GM18505 (cell line): ENCODE results near the gene PSMG4.

Source experiments
- ATAC-seq: cut with Tn5 transposase; IDR thresholded peaks from one replicate; pipeline ENCODE4 v1.9.1; 2021; ENCODE audit not compliant: unreplicated experiment
- POLR2A ChIP-seq: IDR thresholded peaks from 4 replicates; pipeline ENCODE4 v1.6.1; 2011; ENCODE audit warnings: borderline replicate concordance; ENCODE audit not compliant: insufficient read depth, insufficient read length; ENCODE audit errors: extremely low read depth

The PSMG4 gene, protein sequence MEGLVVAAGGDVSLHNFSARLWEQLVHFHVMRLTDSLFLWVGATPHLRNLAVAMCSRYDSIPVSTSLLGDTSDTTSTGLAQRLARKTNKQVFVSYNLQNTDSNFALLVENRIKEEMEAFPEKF

DNA sequence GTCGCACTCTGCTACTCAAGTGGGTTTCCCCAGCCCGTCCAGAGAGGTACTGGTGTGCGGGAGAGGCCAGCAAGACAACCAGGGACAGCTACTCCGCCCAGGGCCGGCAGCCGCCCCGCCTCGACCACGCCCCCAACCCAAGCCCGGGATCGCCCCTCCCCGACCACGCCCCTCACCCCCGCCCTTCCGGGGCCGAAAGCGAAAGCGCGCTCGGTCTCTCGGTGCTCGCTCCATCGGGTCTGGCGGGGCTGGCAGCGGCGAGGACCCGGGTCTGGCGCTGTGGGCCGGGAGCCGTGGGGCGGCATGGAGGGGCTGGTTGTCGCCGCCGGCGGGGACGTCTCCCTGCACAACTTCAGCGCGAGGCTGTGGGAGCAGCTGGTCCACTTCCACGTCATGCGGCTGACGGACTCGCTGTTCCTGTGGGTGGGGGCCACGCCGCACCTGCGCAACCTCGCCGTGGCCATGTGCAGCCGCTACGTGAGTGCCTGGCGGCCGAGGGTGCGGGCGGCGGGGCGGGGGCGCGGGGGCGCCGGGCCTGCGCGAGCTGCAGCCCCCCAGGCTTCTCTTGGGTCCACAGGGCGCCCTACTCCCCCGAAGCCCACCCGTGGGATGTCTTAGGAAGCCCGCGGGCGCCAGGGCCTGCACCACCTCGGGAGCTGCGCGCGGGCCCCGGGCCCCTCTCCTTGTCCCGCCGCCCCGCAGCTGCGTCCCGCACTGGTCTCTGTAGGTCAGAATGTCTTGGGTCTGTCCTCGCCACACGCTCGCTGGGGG is at the start of gene PSMG4:
PSMG4 (plus strand) TSS at position 228 of the 771 bp plus-strand sequence; CDS start at position 304, 76 bp downstream.
- peak; percentile 75 for ATAC-seq
- peak; percentile 62 for TF ChIP-seq POLR2A

DNA sequence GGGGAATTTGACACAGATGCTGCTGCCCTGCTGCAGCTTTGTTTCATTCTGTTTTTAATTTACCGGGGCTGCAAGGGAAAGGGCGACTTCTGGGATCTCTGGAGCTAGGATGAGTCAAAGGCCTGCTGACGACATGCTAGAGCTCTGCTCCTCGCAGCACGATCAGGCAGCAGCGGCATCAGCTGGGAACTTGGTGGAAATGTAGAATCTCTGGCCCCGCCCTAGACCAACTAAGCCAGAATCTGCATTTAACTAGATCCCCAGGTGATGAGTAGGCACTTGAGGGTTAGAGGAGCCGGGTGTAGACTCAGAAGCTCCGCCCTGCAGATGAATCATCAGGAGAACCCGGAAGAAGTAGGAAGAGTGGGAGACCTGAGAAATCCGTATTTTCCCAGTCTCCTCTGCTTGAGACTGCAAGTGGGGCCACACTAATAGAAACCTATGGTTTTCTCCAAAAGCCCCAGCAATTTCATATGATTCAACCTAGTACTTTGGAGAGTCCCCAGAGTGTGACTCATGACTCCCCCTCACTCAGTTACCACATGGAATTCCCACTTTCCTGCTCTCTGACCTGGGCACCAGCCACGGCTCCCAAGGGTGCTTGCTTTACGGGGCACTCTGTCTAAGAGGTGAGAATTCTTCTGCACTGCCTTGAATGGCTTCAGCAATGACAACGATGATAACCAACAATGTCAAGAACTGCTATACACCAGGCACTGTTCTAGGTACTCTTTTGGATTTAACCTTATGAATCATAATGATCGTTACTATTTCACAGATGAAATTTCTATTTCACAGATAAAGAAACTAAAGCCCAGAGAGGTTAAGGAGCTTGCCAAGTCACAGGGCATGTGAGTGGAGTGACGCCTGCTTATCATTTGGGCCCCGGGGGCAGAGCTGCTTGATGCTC is 49.4 kb upstream of the PSMG4 start:
- ATAC-seq = peak; percentile 45

DNA sequence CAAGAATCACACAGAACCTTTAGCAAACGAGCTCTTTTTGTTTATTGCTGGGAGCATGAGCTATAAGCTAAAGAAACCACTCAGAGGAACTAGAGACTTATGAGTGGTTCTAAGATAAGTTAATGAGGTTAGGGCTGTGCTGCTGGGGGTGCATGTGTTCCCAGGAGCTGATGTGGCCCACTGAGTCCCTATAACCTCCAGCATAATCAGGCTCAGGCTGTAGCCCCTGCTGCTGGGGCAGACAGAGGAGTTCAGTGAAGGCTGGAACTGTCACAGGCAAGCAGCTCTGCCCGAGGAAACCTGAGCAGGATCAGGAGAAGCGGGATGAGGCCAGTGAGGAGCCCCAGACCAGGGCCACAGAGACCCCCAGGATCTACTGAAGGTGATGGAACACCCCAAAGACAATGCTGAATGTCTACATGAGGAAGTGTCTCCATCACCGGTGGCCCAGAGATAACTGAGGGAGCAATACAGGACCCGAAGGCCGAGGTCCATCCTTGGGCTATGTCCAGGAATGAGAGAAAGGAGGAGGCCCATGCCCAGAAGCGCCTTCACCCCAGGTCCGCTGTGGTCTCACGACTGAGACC is 48.6 kb upstream of the PSMG4 start:
- TF ChIP-seq POLR2A = no peak

More for the DNA sequence above, 49.4 kb upstream of the PSMG4 start:
- TF ChIP-seq POLR2A = peak; percentile 40

DNA sequence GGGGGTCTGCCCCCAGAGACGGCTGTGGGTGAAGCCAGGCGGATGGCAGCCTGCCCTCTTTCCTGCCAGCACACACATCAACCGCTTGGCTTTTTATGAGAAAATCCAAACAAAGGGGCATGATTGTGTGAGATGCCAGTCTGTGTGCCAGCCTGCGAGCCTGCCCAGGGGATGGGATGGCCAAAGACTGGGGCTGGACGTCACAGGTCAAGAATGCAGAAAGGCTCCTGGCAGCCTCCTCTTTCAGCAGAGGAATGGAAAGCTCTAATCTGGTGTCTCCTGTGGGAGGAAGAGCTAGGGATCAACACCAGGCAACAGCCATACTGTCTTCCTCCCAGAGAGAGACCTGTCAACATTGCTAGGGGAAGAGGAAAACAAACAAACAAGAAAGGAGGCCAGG is 47.1 kb upstream of the PSMG4 start:
- no peak for TF ChIP-seq POLR2A
- ATAC-seq = no peak

More for the DNA sequence above, 48.6 kb upstream of the PSMG4 start:
- ATAC-seq = no peak

DNA sequence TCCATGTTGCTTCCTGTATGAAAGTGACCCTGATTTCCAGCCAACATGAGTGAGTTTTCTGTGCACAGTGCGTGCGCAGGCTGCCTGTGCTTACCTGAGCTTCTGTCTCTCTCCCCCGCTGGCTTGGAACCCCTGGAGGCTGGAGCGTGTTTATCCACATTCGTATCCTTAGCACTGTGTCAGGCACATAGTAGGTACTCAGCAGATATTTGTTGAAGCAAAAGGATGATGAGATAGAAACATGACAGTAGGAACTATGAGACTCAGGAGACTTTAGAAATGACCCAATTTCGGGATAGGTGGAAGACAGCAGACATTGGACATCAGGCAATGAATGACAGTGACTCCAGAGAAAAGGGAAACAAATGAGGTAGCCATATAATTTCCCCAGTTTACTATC is 46.5 kb upstream of the PSMG4 start:
- no peak for TF ChIP-seq POLR2A
- ATAC-seq = no peak

DNA sequence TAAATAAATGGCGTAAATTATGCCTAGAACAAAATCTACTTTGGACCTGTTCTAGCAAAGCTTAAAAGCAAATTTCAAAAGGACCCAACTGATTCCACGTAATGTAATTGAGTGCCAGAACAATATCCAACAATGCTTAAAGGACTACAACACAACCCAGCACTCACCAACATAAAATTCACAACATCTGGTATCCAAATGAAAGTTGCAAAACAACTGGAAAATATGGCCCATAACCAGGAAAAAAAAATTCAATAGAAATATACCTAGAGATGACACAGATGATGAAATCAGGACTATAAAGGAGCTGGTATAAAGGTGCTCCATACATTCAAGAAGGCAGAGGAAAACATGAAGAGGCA is 45.4 kb upstream of the PSMG4 start:
- no peak for ATAC-seq
- no peak for TF ChIP-seq POLR2A

DNA sequence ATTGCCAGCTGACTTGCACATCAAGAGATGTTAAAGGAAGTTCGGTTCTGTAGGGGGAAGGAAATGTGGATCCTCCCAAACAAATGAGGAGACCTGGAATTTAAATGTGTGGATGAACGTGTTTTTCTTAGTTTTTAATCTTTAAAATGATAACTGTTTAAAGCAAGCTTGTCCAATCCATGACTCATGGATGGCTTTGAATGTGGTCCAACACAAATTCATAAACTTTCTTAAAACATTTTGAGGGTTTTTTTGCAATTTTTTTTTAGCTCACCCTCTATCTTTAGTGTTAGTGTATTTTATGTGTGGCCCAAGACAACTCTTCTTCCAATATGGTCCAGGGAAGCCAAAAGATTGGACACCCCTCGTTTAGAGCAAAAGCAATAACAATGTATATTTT is 43.8 kb upstream of the PSMG4 start:
- ATAC-seq = no peak

DNA sequence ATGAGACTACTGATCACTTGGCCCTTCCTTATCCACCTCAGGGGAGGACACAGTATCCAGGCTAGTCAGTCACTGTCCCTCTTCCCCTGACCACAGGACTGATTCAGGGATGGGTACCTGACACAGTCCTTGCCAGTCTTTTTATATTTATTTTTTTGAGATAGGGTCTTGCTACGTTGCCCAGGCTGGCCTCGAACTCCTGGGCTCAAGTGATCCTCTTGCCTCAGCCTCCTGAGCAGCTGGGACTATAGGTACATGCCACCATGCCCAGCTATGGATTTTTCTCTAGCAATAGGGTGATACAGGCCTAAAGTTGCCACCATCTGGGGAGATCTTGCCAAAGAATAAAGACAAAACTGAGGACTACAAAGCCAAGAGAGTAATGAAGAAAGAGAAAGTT is 41.5 kb upstream of the PSMG4 start:
- no peak for ATAC-seq
- TF ChIP-seq POLR2A = no peak

More for the DNA sequence above, 43.8 kb upstream of the PSMG4 start:
- no peak for TF ChIP-seq POLR2A

DNA sequence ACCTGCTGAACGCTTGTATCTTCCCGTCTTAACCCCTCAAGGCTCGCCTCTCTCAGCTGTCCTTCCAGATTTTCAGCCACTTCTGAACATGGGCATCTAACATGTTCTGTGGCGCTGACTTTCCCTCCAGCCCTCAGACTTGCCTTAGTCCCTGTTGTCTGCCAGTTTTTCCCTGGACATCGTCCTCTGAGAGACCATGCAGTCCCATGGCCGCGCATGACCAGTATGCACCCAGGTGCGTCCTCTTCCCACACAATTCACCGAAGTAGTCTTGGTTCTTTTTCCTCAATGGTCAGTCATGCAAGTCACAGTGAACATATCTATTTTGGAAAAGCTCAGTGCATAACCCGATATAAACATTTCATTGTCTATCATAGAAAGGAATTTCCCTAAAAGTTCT is 40.5 kb upstream of the PSMG4 start:
- no peak for ATAC-seq

DNA sequence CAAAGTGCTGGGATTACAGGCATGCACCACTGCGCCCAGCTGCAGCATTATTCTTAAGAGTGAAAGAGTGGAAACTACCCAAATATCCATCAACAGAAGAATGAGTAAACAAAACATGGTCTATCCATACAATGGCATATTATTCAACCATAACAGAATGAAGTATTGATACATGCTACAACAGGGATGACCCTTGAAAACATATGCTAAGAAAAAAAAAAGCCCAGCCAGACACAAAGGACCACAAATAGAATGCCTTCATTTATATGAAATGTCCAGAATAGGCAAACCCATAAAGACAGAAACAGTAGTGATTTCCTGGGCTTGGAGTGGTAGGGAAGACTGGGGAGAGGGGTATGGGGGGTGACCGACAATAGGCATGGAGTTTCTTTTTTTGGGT is 38.4 kb upstream of the PSMG4 start:
- no peak for TF ChIP-seq POLR2A
- no peak for ATAC-seq

More for the DNA sequence above, 40.5 kb upstream of the PSMG4 start:
- no peak for TF ChIP-seq POLR2A

DNA sequence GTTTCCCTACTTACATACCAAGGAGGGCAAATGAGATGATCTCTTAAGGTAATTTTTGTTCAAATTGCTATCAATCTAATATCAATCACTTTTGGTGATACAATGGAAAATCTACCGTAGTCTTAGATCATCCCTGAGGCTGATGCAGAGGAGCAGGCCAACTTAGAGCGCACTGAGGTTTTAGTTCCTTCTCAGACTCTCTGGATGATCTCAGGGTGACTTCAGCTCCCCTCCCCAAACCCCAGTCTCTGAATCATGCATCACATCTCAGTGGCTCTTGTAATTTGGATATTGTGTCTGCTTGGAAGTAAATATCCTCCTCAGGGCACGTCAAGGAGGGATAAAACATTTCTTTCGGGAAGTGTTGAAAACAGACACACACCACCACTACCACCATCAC is 37.2 kb upstream of the PSMG4 start:
- TF ChIP-seq POLR2A = no peak
- ATAC-seq = no peak

DNA sequence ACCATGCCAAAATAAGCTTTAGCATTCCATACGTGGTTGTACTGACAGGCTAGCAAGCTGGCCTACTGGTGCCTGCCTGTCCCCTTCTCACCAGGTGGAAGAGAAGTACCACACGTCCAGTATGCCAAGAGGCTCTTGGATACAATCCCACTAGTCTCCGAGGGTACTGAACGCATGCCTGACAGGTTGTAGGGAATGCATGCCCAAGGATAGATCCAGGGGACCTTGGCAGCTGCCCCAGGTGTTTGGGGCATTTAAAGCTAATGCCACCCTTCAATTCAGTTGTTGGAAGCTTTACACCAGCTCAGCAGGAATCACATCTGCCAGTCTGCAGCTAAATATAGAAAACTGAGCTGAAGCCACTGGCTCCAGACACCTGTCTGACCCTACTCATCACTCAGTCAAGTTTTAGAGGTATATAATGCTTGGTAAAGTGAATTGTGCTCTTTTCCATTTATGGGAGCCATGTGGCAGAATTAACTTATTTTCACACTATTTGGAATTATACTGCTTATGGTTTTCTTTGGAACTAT is 36.2 kb upstream of the PSMG4 start:
- no peak for TF ChIP-seq POLR2A
- ATAC-seq = no peak

DNA sequence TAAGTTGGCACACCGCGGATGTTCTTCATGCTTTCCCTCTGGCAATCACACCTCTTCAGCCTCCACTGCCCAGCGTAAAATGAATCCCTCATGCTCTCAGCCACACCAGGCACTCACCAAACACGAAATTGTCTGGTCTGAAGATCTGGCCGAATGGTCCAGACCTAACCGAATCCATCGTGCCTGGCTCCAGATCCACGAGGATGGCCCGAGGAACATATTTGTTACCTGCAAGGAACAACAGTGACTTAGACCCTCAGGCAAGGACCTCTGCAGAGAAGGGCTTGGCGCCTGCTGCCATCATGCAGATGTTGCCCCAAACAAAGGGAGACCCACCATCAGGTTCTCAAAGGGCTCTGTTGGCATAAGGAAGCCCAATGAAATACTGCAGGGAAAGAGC is 32.7 kb upstream of the PSMG4 start:
- ATAC-seq = no peak
- TF ChIP-seq POLR2A = no peak
